COLO668 (cell line): ENCODE data around the gene JMJD1C.

Experiments
- DNase-seq: peaks from one replicate; lab custom pipeline; 2025; ENCODE audit not compliant: unreplicated experiment; lab: John Stamatoyannopoulos, UW

JMJD1C gene

DNA sequence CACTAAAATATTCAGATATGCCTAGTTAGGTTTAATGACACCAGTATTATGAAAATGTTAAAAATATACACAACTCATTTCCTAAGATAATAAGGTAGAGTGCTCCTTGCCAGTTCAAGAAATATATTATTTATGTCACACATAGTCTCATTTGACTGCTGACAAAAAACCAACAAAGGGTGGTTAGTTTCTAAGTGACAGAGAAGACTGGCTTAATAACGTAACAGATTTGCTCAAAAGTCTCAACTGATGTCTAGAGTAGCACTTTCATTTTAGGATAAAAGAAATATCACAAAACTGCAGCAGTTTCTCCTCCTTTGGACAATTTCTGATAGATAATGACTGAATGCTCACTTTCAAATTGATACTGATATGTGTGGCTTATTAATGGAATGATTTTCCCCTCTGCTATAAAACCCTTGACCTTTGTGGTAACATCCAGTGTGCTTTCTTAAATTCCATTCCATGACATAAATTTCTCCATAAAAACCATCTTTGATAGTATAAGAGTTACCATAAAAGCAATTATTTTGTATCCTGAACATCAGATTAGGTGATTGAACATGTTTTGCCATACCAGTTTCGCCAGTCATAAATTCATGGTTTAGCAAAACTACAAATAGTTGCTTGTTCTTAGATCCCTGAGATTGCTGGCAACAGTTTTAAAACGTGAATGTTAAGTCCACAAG is 238.4 kb downstream of the JMJD1C start:
- no peak for DNase-seq

DNA sequence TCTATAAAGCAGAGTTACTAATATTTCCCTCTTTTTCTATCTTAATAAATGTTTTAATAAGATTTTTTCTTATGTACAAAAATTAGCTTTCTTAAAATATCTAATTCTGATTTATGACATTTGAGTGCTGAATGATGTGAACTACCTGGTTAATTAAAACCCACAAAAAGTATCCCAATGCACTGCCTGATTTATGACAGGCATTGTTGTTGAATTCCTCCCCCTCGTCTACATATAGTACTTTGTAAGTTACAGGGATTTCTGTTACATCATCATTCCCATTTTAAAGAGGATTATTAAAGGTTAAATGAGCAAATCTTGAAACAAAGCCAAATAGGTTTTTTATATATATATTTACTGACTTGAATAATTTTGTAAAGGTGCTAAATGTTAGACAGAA is 241.5 kb downstream of the JMJD1C start:
- DNase-seq, result no peak

DNA sequence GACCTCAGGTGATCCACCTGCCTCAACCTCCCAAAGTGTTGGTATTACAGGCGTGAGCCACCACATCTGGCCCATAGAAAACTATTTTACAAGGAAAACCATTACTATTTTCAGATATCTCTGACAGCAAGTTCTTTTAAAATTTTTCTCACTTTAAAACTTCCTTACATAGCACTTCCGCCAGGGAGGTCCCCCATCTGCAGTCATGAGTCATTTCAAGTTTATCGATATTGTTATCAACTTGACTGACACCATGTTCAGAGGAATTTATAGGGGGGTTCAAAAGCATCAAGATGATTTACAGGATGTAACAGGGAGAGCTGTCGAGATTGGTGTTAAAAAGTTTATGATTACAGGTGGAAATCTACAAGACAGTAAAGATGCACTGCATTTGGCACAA is 243.8 kb downstream of the JMJD1C start:
- DNase-seq, result no peak

GRCh38 chr10:63219749-63220148 is 246.0 kb downstream of the JMJD1C start:
- DNase-seq, result no peak

DNA sequence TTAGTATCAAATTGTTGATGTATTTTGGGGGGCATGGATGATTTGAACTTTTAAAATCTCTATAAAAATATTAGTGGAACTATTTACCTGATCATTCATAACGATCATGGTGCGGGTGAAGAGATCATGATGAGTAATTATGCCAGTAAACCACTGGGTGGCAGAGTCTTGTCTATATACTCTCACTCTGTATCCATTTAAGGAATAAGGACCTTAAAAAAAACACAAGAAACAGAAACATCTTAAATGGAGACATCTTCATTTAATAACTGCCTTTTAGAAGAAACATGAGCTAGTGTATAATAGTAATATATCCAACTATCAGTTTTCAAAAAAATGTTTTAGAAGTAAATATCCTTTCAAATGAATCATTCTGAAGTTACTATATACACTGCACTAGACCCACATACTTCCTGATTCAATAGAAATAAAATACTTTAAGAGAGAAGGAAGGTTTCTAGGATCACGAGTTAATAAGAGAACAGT is 248.6 kb downstream of the JMJD1C start:
- no peak for DNase-seq

DNA sequence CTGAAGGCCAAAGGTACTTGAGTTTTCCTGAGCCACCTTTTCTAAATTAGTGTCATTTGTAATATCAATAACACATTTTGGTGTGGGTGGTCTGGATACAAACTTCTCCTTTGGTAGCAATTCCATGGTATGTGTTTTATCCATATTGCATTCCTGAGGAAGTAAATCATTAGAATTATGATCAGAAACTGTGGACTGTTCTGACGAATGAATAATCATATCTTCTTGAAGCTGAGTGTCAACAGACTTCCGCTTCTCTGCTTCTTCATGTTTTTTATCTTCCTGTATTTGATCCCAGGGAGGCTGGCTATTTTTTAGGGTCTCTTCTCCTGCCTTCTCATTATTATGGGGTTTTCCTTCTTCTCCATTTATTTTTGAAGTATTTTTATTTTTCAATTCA is 251.2 kb downstream of the JMJD1C start:
- DNase-seq, result no peak

GRCh38 chr10:63213489-63213888 is 252.3 kb downstream of the JMJD1C start:
- no peak for DNase-seq

DNA sequence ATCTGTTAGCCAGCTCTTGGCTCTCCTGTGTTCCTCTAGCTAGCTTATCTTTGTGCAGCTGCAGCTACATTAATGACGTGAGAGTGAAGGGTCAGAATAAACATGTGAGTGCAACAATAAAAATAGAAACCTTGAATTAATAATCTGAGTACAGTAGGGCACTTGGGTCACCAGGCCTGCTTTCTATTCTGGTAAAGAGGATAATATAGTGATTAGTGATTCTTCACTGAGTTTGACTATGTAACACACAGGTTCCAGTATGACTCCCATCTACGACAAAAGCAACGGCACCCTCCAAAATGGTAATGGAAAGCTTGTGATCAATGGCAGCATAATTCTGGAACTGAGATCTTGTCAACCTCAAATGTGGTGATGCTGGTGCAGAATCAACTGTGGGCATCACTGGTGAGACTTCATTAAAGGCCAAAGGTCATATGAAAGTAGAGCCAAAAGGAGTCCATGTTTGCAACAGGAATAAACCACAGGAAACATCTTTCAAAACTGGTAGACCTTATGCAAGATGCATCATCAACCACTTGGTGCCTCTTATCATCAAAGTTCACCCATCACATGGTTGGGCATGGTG is 255.1 kb downstream of the JMJD1C start:
- no peak for DNase-seq

DNA sequence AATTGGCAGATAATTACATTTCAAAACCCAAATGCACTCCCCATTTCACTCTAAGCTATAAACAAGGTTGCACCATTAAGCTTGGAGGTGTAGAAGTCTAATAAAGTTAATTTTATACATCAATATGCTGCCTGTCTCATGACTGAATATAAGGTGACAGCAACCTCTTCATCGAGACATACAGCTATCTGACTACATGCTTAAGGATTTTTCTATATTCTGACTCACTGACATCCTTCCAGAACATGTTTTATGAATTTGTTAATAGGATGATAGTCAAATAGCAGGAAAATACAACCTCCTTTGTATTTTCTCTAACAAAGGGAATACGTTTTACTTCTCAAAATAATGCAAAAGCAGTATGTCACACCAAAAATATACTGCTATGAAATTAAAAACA is 256.1 kb downstream of the JMJD1C start:
- DNase-seq, result no peak

DNA sequence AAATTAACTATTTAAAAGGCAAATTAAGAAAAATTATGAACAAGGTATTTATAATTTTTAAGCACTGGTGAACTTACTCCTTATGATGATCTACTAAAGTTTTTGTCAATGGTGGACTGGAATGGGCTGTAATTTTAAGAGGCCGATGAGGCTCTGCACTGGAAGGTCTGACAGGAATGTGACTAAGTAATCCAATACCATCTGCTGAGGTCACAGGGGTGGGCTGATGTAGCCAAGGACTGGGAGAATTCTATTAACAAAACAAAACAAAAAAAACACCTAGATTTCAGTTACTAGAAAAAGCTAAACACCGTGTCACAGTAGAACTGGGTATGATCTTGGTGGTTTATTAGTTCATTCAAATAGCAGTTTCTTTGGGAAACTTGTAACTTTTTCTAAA is 256.8 kb downstream of the JMJD1C start:
- DNase-seq, result no peak

DNA sequence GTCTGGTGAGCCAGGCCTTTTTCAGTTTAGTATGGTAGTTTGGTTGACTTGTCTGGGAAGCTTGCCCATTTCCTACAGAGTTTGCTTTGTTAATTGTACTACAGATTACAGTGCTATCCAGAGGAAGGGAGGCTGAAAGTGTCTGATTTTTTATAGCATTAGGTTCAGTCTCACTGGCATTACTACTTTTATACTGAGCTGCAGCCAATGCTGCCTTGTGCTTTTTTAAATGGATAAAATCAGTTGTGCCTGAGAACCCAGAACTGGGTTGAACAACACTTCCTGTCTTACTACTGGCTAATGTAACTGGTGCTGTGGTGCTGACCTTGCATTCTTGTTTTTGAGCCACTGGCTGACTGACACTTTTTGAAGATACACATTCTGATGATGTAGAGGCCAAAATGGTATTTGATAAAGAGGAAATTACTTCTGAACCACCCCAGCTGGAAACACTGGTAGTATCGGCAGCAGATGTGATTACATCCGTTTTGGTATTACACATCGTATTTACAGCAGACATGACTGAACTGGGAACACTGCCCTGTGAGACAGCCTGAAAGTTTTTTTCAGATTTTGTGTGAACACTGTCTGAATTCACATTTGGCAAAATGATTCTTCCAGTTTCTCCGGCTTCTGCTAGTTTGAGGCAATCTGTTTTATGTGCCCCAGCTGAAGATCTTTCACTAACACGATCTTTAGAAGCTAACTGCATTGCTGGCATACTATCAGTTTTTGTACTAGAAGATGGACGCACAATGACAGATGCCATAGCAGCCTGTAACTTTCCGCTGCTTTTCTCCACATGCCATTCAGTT is 258.6 kb downstream of the JMJD1C start:
- no peak for DNase-seq

GRCh38 chr10:63206576-63206975 is 259.2 kb downstream of the JMJD1C start:
- no peak for DNase-seq

DNA sequence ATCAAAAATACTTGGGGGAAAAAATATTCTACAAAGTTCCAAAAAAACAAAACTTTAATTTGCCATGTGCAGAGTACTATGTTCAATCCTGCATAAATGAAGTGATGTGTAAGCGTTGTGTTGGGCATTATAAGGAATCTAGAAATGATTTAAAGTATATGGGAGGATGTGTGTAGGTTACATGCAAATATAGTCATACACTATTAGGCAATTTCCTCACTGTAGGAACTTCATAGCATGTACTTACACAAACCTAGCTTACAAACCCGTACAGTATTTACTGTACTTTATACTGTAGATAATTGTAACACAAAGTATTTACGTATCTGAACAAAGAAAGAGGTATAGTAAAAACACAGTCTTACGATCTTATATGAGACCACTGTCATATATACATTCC is 260.4 kb downstream of the JMJD1C start:
- DNase-seq, result no peak

DNA sequence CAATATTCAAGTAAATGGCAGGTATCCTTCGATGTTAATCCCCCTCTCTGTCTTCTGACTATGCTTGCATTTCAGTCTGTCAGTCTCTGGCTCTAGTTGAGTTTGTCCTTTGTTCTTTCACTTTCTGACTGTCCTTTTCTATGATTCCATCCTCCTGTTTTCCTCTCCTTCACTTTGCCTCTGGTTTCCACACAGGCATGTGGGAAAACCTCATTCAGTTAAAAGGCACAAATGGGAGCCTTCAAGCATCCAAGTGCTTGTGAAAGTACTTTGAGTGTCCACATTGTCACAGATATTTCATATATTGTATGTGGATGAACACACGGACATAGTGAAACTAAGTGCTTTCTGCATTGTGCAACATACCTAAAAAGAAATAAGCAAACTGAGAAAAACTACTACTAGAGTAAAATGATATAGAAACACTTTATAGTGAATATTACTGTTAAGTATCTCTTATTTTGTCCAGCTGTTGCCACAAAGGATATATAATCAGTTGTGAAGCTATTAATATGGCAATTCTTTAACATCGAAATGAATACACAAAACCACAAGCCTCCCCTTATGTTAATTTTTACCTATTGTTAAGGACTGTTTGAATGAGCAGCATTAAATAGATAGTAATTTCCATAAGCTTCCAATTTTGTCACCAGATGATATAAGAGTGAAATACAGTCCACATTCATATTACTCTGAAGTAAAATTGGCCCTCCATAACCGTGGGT is 260.9 kb downstream of the JMJD1C start:
- no peak for DNase-seq

GRCh38 chr10:63201118-63201517 is 264.7 kb downstream of the JMJD1C start:
- DNase-seq, result no peak

DNA sequence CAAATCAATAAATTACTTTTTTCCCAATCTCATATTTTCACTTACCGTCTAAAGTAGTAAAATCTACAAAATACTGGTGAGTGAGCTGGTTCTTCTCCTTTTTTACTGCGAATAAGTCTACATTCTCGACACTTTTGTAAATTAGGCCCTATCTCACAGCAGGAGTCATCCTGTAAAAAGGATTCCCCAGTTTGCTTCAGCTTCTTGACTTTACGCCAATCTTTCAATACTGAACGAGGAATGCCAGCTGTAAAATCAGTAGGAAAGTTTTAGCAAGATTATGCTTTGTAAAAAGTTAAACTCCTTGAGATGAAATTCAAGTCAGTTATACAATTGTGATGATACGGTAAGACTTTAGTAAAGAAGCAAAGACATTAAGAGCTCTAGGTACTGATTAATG is 265.3 kb downstream of the JMJD1C start:
- DNase-seq, result no peak

- no peak for DNase-seq
Observed at GRCh38 chr10:63199716-63200115, 266.1 kb downstream of the JMJD1C start.

DNA sequence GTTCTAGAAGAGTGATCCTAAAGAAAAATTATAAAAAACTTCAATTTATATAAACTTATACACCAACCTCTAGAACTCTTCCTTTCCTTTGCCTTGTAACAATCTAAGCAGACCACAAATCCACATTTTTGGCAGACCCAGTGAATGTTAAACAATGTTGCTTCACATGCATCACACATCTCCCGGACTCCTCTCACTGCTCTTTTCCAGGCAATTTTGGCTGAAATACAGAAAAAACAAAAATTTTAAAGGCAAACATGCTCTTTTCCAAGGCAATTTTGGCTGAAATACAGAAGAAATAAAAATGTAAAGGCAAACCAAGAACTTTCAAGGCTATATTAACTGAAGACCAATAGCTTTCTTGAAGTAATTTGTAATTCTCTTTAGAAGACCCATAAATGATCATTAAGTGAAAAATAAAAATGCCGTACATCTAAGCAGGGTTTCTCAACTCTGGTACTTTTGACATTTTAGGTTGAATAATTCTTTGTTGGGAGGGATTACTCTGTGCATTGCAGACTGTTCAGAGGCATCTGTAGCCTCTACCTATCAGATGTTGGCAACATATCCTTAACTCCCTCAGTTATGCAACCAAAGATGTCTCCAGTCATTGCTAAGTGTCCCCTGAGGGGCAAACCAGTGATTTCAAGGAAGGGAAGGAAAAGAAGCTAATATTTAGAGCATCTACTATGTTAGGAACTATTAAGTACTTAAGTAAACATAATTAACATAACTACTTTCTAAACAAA is 268.3 kb downstream of the JMJD1C start:
- DNase-seq, result no peak

DNA sequence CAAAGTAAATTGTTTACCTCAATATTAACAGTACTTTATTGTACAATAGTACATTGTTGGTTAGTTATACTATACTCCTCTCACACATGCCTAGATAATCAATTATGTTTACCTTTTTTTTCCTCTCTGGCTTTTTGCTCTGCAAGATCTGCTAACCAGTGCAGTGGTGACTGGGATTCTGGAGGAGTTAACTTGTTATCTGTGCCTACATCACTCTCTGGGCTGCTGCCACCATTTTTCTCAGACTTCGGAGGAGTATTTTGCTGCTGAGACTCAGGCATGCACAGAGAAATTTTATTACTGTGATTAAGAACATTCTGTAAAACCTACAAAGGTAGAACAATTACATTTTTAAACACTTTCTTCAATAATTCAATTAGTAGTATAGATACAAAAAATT is 273.0 kb downstream of the JMJD1C start:
- no peak for DNase-seq

- no peak for DNase-seq
Observed at GRCh38 chr10:63175534-63175933, 290.2 kb downstream of the JMJD1C start.
